SJSA1 (cell line): ENCODE data around the gene PHYHD1. TPM values are rescaled to one million over a fixed set of nuclear protein-coding genes. Genes with fewer than 3 reads are reported as not detected.

Source experiments
- DNase-seq, 2 experiments: peaks; one replicate each; pipeline ENCODE4 v3.0.0-alpha.2; 2015 to 2020; ENCODE audit warnings: low spot score in 2 of 2, low read depth in 1 of 2
- H3K27ac ChIP-seq: fragments of 250-450 bp; sonication (Bioruptor Pico); 2 replicates; pipeline ENCODE4 v1.5.1; 2020; ENCODE audit warnings: mild to moderate bottlenecking, moderate library complexity
- H3K27me3 ChIP-seq: fragments of 250-450 bp; sonication (Bioruptor Pico); replicated peaks from 2 replicates; pipeline ENCODE4 v1.5.1; 2020; ENCODE audit warnings: mild to moderate bottlenecking, moderate library complexity
- H3K36me3 ChIP-seq: fragments of 250-450 bp; sonication (Bioruptor Pico); 2 replicates; pipeline ENCODE4 v1.5.1; 2020; ENCODE audit warnings: mild to moderate bottlenecking
- H3K4me1 ChIP-seq: fragments of 250-450 bp; sonication (Bioruptor Pico); replicated peaks from 2 replicates; pipeline ENCODE4 v1.6.1; 2021; ENCODE audit warnings: mild to moderate bottlenecking
- H3K4me3 ChIP-seq: fragments of 250-450 bp; sonication (Bioruptor Pico); 2 replicates; pipeline ENCODE4 v1.5.1; 2020; ENCODE audit warnings: mild to moderate bottlenecking
- H3K9me3 ChIP-seq: fragments of 250-450 bp; sonication (Bioruptor Pico); replicated peaks from 2 replicates; pipeline ENCODE4 v1.5.1; 2020; ENCODE audit warnings: mild to moderate bottlenecking
- total RNA-seq: library from RNA; depleted of rRNA; stranded (reverse); fragments of >200 nt; shearing (Covaris generic); gene quantifications from 2 replicates; pipeline ENCODE4 v1.2.3, GENCODE V29; 2014

Gene PHYHD1
- total RNA-seq, 1 experiment from 2014 or later, result not detected

DNA sequence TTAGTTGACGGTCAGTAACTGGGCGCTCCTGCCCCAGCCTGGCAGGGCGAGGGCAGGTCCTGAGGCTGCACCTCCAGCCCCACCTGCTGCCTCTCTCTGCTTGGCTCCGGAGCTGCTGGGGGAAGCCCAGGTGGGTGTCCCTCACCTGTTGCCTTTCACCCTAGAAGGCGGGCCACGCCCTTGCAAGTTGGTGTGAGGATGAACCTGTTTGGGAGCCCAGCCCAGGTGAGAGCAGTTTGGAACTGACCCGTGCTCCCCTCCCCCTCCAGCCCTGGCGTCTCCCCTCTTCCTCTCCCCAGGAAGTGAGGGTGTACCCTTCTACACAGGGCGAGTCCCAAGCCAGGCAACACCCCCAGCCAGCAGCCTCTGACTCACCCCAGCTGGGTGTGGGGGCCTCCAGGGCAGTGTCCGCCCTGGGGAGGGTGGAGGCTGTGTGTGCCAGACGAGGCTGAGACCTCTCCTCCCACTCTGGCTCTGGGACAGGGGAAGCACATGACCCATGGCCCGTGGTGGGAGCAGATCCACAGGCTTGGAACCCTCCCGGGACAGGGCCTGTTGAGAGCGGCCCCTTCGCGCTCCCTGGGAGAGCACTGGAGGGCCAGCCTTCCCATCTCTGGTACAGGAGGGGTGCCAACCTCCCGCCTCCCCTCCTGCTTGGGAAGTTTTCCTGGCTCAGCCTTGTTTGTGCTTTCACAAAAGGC is 28.4 kb upstream of the PHYHD1 start:
- H3K27me3 ChIP-seq, result no peaks in the 10 kb centered on the region
- peak; percentile 84 to 89 for DNase-seq
- peak overlapping the region; percentile 58 for H3K27ac ChIP-seq
- H3K9me3 ChIP-seq, result no peaks in the 10 kb centered on the region
- no peak overlapping the region for H3K4me3 ChIP-seq
- H3K4me1 ChIP-seq, result peaks cover 56% of the 10 kb centered on the region
- peaks cover 94% of the 10 kb centered on the region for H3K36me3 ChIP-seq

DNA sequence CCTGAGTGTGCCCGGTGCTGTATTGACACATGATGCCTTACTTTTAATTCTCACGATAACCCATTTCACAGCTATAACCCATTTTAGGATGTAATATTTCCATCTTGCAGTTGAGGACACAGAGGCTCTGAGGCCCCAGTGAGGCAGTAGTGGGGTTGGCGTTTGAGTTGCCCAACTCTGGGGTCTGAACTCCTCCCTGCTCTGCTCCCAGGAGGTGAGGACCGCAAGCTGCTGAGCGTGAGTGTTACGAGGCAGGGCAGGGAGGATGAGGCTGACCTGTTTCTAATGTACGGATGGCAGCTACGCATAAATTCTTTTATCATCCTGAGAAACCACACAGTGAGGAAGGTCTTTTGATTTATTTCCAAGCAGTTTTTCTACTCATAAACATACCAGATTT is 27.4 kb upstream of the PHYHD1 start:
- no peaks in the 10 kb centered on the region for H3K9me3 ChIP-seq
- H3K27me3 ChIP-seq, result no peaks in the 10 kb centered on the region
- H3K27ac ChIP-seq, result no peak overlapping the region; the same call in 1 of the 2 replicates
- H3K4me1 ChIP-seq, result peaks cover 46% of the 10 kb centered on the region
- no peak for DNase-seq
- H3K36me3 ChIP-seq, result peaks cover 100% of the 10 kb centered on the region
- H3K4me3 ChIP-seq, result no peak overlapping the region

DNA sequence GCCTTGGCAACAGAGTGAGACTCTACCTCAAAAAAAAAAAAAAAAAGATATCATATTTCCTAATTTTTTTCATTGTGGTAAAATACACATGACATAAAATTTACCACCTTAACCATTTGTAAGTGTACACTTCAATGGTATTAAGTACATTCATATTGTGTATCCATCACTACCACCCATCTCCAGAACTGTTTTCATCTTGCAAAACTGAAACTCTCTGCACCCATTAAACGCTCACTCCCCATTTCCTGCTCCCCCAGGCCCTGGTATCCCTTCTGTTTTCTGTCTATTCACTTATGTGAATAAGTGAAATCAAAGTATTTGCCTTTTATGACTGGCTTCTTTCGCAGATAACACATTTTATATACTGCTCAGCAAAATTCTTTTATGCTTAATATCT is 26.0 kb upstream of the PHYHD1 start:
- H3K4me3 ChIP-seq, result no peak overlapping the region
- peaks cover 36% of the 10 kb centered on the region for H3K4me1 ChIP-seq
- no peaks in the 10 kb centered on the region for H3K27me3 ChIP-seq
- no peaks in the 10 kb centered on the region for H3K9me3 ChIP-seq
- no peak for DNase-seq
- peaks cover 100% of the 10 kb centered on the region for H3K36me3 ChIP-seq
- H3K27ac ChIP-seq, result no peak overlapping the region

DNA sequence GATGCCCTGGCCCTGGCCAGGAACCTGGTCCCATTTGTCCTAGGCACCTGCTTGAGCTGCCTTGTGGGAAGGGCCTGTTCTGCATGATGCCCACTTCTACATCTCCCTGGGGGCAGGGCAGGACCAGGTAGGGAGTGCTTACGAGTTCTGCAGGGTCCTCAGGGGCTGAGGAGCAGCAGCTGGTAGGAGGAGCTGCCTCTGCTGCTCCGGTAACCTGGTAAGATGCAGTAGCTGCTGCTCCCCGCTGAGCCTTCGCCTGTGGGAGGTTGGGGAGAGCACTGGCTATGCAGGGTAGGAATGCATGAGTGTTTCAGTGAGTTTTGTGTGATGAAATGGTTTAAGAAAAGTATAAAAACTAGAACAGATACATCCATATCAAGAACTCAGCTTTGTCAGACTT is 25.2 kb upstream of the PHYHD1 start:
- peaks cover 100% of the 10 kb centered on the region for H3K36me3 ChIP-seq
- no peak for DNase-seq

DNA sequence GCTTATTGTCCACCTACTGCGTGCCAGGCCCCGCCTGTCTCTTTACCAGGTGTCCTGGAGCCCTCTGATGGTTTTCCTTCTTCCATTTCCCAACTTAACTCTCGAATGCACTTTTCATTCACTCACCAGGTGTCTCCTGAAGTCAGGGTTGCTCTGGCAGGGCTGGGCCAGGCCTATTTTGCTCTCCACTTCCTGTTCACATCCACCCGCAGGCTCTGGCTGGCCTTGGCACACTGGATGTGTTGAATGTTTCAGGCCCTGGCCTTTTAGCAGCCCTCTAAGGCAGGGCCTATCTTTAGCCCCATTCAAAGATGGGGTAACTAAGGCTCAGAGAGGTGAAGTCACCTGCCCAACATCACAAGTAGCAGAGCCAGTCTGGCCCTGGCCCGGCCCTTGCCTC is 22.4 kb upstream of the PHYHD1 start:
- Histone ChIP-seq H3K9me3 (no peaks in the 10 kb centered on the region), H3K4me1 (peaks cover 18% of the 10 kb centered on the region), H3K27me3 (no peaks in the 10 kb centered on the region), H3K4me3 (no peak overlapping the region), H3K27ac (no peak overlapping the region), H3K36me3 (peaks cover 93% of the 10 kb centered on the region)
- no peak for DNase-seq

More for the DNA sequence above, 25.2 kb upstream of the PHYHD1 start:
- Histone ChIP-seq H3K9me3 (no peaks in the 10 kb centered on the region), H3K27me3 (no peaks in the 10 kb centered on the region), H3K27ac (no peak overlapping the region), H3K4me1 (peaks cover 28% of the 10 kb centered on the region), H3K4me3 (no peak overlapping the region)

DNA sequence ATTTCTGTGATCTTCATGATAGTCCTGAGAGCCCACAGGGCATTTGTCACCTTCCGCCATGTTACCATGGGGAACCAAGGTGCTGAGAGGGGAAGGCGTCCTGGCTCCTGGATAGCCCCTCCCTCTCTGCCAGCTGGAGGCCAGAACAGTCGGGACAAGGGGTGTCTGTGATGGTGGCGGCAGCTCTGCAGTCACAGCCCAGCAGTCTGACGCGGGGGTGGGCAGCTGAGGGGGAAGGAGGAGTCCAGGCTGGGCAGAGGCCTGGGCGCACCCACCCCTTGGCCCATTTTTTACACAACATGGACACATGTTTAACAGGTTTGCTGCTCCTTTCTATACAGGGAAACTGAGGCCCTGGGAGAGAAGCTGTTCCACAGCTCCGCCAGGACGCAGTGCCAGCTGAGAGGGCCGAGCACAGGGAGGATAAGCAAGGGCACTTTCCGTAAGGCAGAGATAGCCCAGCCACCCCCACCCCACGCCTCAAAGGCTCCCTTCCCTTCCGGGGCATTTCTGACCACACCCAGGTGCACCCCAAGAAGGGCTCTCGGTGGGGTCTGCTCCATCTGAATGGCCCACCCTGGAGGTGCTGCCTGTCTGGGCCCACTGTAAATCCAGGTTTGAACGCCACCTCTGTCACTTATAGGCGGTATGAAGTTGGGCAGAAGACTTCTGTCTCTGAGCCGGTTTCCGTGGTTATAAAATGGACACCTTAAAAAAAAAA is 21.8 kb upstream of the PHYHD1 start:
- no peaks in the 10 kb centered on the region for H3K27me3 ChIP-seq
- no peak overlapping the region for H3K27ac ChIP-seq
- no peak overlapping the region for H3K4me3 ChIP-seq
- no peaks in the 10 kb centered on the region for H3K9me3 ChIP-seq
- peaks cover 88% of the 10 kb centered on the region for H3K36me3 ChIP-seq
- peaks cover 23% of the 10 kb centered on the region for H3K4me1 ChIP-seq
- DNase-seq, result no peak

DNA sequence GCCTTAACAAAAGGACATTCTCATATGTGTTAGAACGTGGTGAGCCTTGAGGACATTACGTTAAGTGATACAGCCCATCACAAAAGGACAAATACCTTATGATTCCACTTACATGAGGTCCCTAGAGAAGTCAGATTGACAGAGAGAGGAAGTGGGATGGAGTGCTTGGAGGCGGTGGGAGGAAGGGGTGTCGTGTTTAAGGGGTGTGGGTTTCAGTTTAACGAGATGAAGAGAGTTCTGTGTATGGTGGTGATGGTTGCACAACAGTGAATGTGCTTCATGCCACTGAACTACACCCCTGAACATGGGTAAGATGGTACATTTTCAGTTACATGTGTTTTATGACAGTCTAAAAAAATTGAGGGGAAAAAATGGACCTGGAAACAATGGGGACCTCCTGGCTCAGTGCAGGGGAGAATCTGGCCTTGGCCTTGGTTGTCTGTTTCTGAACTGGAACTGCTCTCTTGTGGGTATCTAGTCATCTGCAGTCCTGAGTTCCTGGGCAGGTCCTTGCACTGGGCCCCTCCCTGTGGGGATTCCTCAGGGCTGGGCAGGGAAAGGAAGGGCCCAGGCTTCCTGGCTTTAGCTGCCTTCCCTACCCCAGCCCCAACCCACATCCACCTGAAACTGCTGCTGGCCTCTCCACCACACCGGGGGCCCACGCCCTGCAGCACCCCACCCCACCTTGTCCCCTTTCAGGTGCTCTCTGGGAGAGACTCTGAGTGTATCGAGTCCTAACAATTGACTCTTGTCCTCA is 21.0 kb upstream of the PHYHD1 start:
- peaks cover 29% of the 10 kb centered on the region for H3K4me1 ChIP-seq
- H3K27ac ChIP-seq, result no peak overlapping the region
- H3K27me3 ChIP-seq, result no peaks in the 10 kb centered on the region
- no peak overlapping the region for H3K4me3 ChIP-seq
- DNase-seq, result no peak
- peaks cover 87% of the 10 kb centered on the region for H3K36me3 ChIP-seq
- H3K9me3 ChIP-seq, result no peaks in the 10 kb centered on the region

DNA sequence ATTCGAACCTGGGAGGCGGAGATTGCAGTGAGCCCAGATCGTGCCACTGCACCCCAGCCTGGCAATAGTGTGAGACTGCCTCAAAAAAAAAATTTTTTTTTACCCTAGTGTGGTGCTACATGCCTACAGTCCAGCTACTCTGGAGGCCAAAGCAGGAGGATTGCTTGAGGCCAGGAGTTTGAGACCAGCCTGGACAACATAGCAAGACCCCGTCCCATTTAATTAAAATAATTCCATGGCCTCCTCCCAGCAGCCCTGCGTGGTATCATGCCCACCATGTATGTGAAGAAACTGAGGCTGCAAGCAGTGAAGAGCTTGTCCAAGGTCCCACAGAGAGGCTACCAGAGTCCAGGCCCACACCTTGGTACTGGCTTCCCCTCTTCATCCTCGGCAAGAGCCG is 19.4 kb upstream of the PHYHD1 start:
- H3K4me3 ChIP-seq, result no peak overlapping the region
- H3K4me1 ChIP-seq, result peaks cover 29% of the 10 kb centered on the region
- DNase-seq, result no peak
- peaks cover 79% of the 10 kb centered on the region for H3K36me3 ChIP-seq
- H3K27me3 ChIP-seq, result no peaks in the 10 kb centered on the region
- H3K9me3 ChIP-seq, result no peaks in the 10 kb centered on the region
- H3K27ac ChIP-seq, result no peak overlapping the region

DNA sequence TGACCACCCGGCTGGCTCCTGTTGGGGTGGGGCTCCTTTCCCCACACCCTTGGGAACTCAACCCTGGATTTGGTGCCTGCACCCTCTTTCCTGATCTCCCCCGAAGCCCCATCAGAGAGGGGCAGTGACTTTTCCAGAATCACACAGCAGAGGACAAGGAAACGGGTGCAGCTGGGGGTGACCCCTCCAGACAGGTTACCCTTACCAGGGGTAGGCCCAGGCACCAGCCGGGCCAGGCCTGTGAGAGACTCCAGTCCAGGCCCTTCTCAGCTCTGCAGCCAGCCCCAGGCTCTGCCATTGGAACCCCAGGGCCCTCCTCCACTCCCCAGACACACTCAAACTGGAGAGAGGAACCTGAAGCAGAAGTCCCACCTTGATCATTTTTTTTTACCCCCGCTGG is 19.0 kb upstream of the PHYHD1 start:
- no peaks in the 10 kb centered on the region for H3K27me3 ChIP-seq
- DNase-seq, result no peak
- no peak overlapping the region for H3K27ac ChIP-seq
- no peak overlapping the region for H3K4me3 ChIP-seq
- peaks cover 29% of the 10 kb centered on the region for H3K4me1 ChIP-seq
- no peaks in the 10 kb centered on the region for H3K9me3 ChIP-seq
- H3K36me3 ChIP-seq, result peaks cover 79% of the 10 kb centered on the region

DNA sequence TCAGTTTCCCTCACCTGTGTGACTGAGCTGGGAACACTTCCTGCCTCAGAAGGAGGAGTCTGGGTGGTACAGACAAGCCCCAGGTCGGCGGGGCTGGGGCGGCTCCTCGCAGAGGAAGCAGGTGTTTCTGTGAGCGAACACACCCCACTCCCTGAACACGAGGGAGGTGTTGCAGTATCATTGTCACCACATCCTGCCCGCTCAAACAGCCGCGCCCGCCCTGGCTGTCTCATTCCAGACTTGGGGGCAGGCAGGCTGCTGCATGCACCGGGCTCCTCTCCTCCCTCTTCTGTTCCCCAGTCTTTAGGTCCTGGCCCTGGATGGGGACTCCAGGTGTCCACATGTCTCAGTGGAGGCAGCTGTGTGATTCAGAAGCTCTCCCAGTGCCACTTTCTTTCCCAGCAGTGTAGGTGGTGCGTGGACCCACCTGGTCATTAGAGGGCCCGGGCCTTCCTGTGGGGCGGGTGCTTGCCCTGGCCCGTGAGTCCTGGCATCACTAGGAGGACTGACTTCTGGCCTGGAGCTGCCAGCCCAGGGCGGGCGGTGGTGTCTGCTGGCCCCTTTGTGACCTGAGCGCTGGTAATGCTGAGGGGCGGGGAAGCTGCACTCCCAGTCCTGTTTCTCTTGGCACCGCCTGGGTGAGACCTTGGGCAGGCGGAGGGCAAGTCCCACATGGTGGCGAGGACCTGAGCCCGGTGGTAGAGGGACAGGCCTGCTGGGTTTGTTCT is 18.3 kb upstream of the PHYHD1 start:
- no peak overlapping the region for H3K4me3 ChIP-seq
- peaks cover 79% of the 10 kb centered on the region for H3K36me3 ChIP-seq
- H3K27ac ChIP-seq, result no peak overlapping the region
- no peaks in the 10 kb centered on the region for H3K9me3 ChIP-seq
- H3K27me3 ChIP-seq, result no peaks in the 10 kb centered on the region
- peaks cover 29% of the 10 kb centered on the region for H3K4me1 ChIP-seq
- DNase-seq, result peak in 1 of 2 experiments; percentile 41

DNA sequence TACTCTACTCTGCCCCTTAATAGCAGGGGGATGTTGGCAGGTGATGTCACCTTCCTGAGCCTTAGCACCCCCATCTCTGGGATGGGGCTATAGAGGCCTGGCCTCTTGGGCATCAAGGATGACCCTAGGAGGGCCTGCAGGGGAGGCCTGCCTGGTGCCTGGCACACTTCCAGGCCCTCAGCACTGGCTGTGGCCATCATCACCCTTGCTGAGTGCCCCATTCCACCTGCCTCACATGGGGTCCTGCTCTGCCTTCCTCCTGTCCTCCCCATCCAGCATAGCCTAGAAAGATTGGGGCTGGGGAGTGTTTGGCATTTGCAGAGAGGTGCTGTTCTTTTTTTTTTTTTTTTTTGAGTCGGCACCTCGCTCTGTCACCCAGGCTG is 17.7 kb upstream of the PHYHD1 start:
- peaks cover 79% of the 10 kb centered on the region for H3K36me3 ChIP-seq
- H3K4me3 ChIP-seq, result no peak overlapping the region
- no peaks in the 10 kb centered on the region for H3K27me3 ChIP-seq
- H3K4me1 ChIP-seq, result peaks cover 29% of the 10 kb centered on the region
- H3K27ac ChIP-seq, result no peak overlapping the region
- H3K9me3 ChIP-seq, result no peaks in the 10 kb centered on the region
- no peak for DNase-seq

DNA sequence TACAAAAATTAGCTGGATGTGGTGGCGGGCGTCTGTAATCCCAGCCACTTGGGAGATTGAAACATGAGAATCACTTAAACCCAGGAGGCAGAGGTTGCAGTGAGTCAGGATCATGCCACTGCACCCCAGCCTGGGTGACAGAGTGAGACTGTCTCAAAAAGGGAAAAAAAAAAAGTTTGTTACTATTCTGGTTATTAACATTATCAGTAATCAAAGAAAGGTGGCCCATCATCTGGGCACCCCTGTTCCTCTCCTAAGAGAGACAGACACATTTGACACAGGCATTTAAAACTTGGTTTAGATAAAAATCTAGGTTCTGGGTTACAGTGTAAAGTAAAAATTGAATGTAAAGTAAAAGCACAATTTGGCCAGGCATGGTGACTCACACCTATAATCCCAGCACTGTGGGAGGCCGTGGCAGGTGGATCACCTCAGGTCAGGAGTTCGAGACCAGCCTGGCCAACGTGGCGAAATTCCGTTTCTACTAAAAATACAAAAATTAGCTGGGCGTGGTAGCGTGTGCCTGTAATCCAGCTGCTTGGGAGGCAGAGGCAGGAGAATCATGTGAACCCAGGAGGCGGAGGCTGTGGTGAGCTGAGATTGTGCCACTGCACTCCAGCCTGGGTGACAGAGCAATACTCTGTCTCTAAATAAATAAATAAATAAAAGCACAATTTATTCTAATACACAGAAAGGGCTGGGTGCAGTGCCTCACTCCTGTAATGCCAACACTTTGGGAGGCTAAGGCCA is 16.7 kb upstream of the PHYHD1 start:
- H3K27ac ChIP-seq, result peak overlapping the region; percentile 30
- no peaks in the 10 kb centered on the region for H3K27me3 ChIP-seq
- H3K9me3 ChIP-seq, result no peaks in the 10 kb centered on the region
- peaks cover 79% of the 10 kb centered on the region for H3K36me3 ChIP-seq
- H3K4me1 ChIP-seq, result peaks cover 32% of the 10 kb centered on the region
- no peak overlapping the region for H3K4me3 ChIP-seq
- DNase-seq, result peak; percentile 32 to 51

DNA sequence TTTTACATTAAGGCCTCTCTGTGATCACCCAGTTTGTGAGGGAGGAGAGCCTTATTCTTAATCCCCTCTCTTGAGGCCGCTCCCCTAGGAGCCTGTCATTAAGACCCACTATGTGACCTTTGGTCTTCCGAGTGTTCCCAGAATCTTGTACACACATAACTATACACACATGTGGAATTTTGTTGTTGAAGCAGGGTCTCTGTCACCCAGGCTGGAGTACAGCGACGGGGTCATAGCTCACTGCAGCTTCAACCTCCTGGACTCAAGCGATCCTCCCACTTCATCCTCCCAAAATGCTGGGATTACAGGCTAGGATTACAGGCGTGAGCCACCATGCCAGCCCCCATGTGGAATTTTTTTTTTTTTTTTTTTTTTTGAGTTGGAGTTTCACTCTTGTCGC is 14.8 kb upstream of the PHYHD1 start:
- Histone ChIP-seq H3K36me3 (peaks cover 81% of the 10 kb centered on the region), H3K27me3 (no peaks in the 10 kb centered on the region), H3K4me3 (no peak overlapping the region), H3K4me1 (peaks cover 51% of the 10 kb centered on the region), H3K9me3 (no peaks in the 10 kb centered on the region), H3K27ac (no peak overlapping the region)
- DNase-seq, result no peak
